Measurements from ENCODE around the gene IPO9. TPM values are rescaled to one million over a fixed set of nuclear protein-coding genes. Genes with fewer than 3 reads are reported as not detected.
A peak's percentile ranks its signal among the peaks of the same experiment; 100 is the strongest.

Gene IPO9
- 10 to 100 TPM; 69.2 to 69.4 TPM for total RNA-seq

DNA sequence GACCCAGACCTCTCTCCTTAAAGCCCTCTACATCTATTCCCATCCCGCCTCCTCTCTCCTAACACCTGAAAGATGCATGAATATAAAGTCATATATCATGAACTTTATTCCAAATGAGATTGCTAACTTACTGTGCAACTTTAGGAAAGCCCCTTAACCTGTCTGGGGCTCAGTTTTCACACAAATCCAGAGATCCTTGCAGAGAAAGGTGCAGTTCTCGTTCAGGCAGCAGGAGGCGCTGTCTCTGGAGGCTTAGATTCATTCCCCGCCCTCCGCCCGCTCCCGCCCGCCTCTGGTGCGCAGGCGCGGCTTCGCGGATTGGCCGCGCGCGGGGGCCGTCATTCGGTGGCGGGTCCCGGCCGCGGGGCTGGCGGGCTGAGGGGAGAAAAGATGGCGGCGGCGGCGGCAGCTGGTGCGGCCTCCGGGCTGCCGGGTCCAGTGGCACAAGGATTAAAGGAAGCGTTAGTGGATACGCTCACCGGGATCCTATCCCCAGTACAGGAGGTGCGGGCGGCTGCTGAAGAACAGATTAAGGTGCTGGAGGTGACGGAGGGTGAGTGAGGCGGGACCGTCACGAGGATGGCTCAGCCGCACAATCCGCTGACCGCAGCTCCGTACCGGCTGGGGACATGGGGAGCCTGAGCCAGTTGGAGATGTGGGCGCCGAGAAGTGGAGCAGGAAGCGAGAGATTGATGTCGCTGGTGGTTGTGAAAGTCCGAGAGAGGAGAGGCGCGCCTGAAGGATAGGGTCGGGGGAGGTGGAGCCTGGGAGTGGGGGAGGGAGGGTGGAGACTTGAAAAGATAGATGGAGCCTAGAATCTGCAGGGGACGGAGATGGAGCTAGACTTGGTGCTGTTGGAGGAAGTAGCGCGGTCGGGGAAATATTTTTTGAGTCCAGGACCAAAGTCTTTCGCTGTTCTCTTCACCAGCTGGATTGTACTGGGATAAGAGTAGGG lies at the start of gene IPO9:
Gene IPO9 (plus strand): TSS at position 338 of the 955 bp plus-strand sequence. CDS start 53 bp downstream, at position 391.
- Mint-ChIP-seq H3K4me3 (peak within 1 kb of the TSS; percentile 97), H3K27me3 (no peaks in the 10 kb centered on the region), H3K9me3 (no peaks in the 10 kb centered on the region), H3K36me3 (peaks cover 26% of the 10 kb centered on the region), H3K4me1 (peaks cover 38% of the 10 kb centered on the region), H3K27ac (peak within 1 kb of the TSS; percentile 99)
- peak; percentile 96 for DNase-seq

DNA sequence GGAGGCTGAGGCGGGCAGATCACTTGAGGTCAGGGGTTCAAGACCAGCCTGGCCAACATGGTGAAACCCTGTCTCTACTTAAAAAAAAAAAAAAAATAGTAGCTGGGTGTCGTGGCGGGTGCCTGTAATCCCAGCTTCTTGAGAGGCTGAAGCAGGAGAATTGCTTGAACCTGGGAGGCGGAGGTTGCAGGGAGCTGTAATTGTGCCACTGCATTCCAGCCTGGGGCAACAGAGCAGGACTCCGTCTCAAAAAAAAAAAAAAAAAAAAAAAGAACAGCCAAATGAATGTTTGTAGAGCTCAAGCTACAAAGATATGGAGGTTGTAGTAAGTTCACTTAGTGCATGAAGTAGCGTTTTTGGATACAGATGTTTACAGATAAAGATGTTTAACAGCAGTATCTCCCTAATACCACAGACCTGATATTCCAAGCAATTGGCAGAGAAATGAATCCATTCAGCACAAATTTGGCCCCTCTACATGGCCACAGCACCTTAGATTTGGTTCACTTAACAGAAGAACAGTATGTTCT lies 49.5 kb upstream of the IPO9 start:
- H3K9me3 Mint-ChIP-seq: no peaks in the 10 kb centered on the region
- H3K4me3 Mint-ChIP-seq: no peak overlapping the region
- H3K36me3 Mint-ChIP-seq: no peaks in the 10 kb centered on the region
- H3K4me1 Mint-ChIP-seq: no peaks in the 10 kb centered on the region
- H3K27ac Mint-ChIP-seq: no peak overlapping the region
- no peaks in the 10 kb centered on the region for H3K27me3 Mint-ChIP-seq
- no peak for DNase-seq

DNA sequence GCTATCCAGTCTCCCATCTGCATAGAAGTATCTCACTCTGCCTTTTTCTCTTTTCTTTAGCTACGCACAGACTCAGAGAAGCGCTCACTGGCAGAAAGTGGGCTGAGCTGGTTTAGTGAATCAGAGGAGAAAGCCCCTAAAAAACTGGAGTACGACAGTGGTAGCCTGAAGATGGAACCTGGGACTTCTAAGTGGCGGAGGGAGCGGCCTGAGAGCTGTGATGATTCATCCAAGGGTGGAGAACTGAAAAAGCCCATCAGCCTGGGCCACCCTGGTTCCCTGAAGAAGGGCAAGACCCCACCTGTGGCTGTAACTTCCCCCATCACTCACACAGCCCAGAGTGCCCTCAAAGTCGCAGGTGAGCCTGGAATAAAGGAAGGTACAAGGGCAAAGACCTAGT lies 48.0 kb upstream of the IPO9 start:
- no peaks in the 10 kb centered on the region for H3K27me3 Mint-ChIP-seq
- no peaks in the 10 kb centered on the region for H3K4me1 Mint-ChIP-seq
- no peak overlapping the region for H3K4me3 Mint-ChIP-seq
- no peak for DNase-seq
- H3K27ac Mint-ChIP-seq: no peak overlapping the region
- H3K9me3 Mint-ChIP-seq: no peaks in the 10 kb centered on the region
- no peaks in the 10 kb centered on the region for H3K36me3 Mint-ChIP-seq

- Mint-ChIP-seq H3K27ac (no peak overlapping the region), H3K4me3 (no peak overlapping the region), H3K4me1 (no peaks in the 10 kb centered on the region), H3K36me3 (no peaks in the 10 kb centered on the region), H3K9me3 (no peaks in the 10 kb centered on the region), H3K27me3 (no peaks in the 10 kb centered on the region)
- no peak for DNase-seq
Measured at GRCh38 chr1:201781437-201781836, 47.5 kb upstream of the IPO9 start.

- Mint-ChIP-seq H3K4me1 (no peaks in the 10 kb centered on the region), H3K27ac (no peak overlapping the region), H3K27me3 (no peaks in the 10 kb centered on the region), H3K9me3 (no peaks in the 10 kb centered on the region), H3K36me3 (no peaks in the 10 kb centered on the region), H3K4me3 (no peak overlapping the region)
- DNase-seq: no peak
Measured at GRCh38 chr1:201782353-201782752, 46.6 kb upstream of the IPO9 start.

- no peak overlapping the region for H3K27ac Mint-ChIP-seq
- no peaks in the 10 kb centered on the region for H3K4me1 Mint-ChIP-seq
- H3K4me3 Mint-ChIP-seq: no peak overlapping the region
- DNase-seq: no peak
- H3K9me3 Mint-ChIP-seq: no peaks in the 10 kb centered on the region
- H3K36me3 Mint-ChIP-seq: no peaks in the 10 kb centered on the region
- no peaks in the 10 kb centered on the region for H3K27me3 Mint-ChIP-seq
Measured at GRCh38 chr1:201783058-201783457, 45.9 kb upstream of the IPO9 start.

DNA sequence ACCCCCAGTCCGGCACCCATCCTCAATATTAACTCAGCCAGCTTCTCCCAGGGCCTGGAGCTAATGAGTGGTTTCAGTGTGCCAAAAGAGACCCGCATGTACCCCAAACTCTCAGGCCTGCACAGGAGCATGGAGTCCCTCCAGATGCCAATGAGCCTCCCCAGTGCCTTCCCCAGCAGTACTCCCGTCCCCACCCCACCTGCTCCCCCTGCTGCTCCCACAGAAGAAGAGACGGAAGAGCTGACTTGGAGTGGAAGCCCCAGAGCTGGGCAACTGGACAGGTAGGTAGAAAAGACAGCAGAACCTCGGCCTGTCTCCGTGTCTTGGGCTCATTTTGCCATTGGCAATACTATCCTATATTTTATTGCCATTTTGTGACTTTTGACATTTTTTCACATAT lies 45.4 kb upstream of the IPO9 start:
- no peaks in the 10 kb centered on the region for H3K36me3 Mint-ChIP-seq
- DNase-seq: no peak
- no peak overlapping the region for H3K27ac Mint-ChIP-seq
- no peaks in the 10 kb centered on the region for H3K27me3 Mint-ChIP-seq
- no peaks in the 10 kb centered on the region for H3K4me1 Mint-ChIP-seq
- no peak overlapping the region for H3K4me3 Mint-ChIP-seq
- no peaks in the 10 kb centered on the region for H3K9me3 Mint-ChIP-seq

DNA sequence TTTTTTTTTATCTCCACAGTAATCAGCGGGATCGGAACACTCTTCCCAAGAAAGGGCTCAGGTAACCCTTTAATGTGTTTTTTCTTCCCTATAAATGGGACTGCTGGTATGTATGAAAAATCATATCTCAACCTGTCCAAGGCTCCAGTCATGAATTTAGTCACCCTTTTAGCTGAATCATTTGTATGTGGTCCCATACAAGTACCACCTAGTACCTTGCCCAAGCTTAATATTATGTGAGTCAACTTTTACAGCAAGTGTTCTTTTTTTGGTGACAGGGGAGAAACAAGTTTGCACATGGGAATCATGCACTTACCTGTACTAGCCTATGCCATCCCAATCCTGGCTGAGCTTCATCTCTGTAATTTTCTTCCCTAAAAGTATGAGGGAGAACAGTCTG lies 43.7 kb upstream of the IPO9 start:
- H3K9me3 Mint-ChIP-seq: no peaks in the 10 kb centered on the region
- H3K27me3 Mint-ChIP-seq: no peaks in the 10 kb centered on the region
- H3K4me1 Mint-ChIP-seq: peaks cover under 1% of the 10 kb centered on the region
- H3K36me3 Mint-ChIP-seq: no peaks in the 10 kb centered on the region
- H3K27ac Mint-ChIP-seq: no peak overlapping the region
- no peak for DNase-seq
- H3K4me3 Mint-ChIP-seq: no peak overlapping the region

DNA sequence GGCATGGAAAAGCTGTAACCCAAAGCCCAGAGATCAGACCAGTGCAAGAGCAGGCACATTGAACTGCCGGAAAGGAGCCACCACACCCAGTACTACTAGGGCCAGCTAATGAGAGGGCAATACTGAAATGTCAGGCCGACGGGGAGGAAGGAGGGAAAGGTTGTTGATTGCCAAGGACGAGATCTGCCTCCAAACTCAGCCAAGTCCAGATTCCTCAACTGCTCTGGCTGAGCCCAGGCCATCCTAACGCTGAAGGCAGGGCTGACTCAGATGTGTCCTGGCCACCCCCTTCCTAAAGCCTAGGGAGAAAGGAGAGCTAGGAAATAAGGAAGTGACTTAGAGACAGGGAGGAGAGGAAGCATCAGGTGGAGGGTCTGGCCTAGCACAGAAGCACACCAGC lies 42.1 kb upstream of the IPO9 start:
- H3K4me3 Mint-ChIP-seq: no peak overlapping the region
- H3K36me3 Mint-ChIP-seq: no peaks in the 10 kb centered on the region
- no peaks in the 10 kb centered on the region for H3K27me3 Mint-ChIP-seq
- no peak for DNase-seq
- H3K27ac Mint-ChIP-seq: no peak overlapping the region
- H3K9me3 Mint-ChIP-seq: no peaks in the 10 kb centered on the region
- H3K4me1 Mint-ChIP-seq: peaks cover 7% of the 10 kb centered on the region

- Mint-ChIP-seq H3K27me3 (no peaks in the 10 kb centered on the region), H3K27ac (no peak overlapping the region), H3K36me3 (no peaks in the 10 kb centered on the region), H3K4me3 (no peak overlapping the region), H3K9me3 (no peaks in the 10 kb centered on the region), H3K4me1 (peaks cover 10% of the 10 kb centered on the region)
- DNase-seq: no peak
Measured at GRCh38 chr1:201788296-201788695, 40.7 kb upstream of the IPO9 start.

DNA sequence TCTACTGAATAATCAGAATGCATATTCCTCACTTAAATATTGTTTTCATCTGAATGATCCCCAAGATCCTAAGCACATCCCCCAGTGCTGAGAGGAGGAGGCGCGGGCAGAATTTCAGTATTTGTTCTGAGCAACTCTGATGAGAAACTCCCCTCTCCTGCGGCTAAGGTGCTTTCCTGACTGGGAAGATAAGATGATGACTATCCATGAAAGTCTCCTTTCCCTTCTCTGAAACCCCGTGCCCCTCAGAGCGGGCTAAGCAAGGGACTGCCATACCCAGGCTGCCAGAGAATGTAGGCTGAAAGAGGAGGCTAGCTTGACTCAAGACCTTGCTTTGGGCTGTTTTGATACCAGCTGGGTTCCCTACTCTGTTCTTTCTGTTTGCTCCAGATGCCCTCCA lies 39.7 kb upstream of the IPO9 start:
- no peak for DNase-seq
- Mint-ChIP-seq H3K27me3 (no peaks in the 10 kb centered on the region), H3K9me3 (no peaks in the 10 kb centered on the region), H3K36me3 (no peaks in the 10 kb centered on the region), H3K4me1 (peaks cover 10% of the 10 kb centered on the region), H3K27ac (no peak overlapping the region), H3K4me3 (no peak overlapping the region)

GRCh38 chr1:201790261-201790660 lies 38.7 kb upstream of the IPO9 start:
- Mint-ChIP-seq H3K36me3 (no peaks in the 10 kb centered on the region), H3K4me3 (no peak overlapping the region), H3K4me1 (peaks cover 10% of the 10 kb centered on the region), H3K9me3 (no peaks in the 10 kb centered on the region), H3K27me3 (no peaks in the 10 kb centered on the region), H3K27ac (no peak overlapping the region)
- no peak for DNase-seq

GRCh38 chr1:201791051-201791778 lies 37.7 kb upstream of the IPO9 start:
- no peak overlapping the region for H3K27ac Mint-ChIP-seq
- peaks cover 10% of the 10 kb centered on the region for H3K4me1 Mint-ChIP-seq
- H3K27me3 Mint-ChIP-seq: no peaks in the 10 kb centered on the region
- H3K4me3 Mint-ChIP-seq: no peak overlapping the region
- DNase-seq: no peak
- no peaks in the 10 kb centered on the region for H3K36me3 Mint-ChIP-seq
- H3K9me3 Mint-ChIP-seq: no peaks in the 10 kb centered on the region

GRCh38 chr1:201791779-201792173 lies 37.2 kb upstream of the IPO9 start:
- Mint-ChIP-seq H3K36me3 (no peaks in the 10 kb centered on the region), H3K27ac (no peak overlapping the region)

GRCh38 chr1:201792534-201793305 lies 36.2 kb upstream of the IPO9 start:
- no peak overlapping the region for H3K27ac Mint-ChIP-seq
- no peaks in the 10 kb centered on the region for H3K27me3 Mint-ChIP-seq
- H3K9me3 Mint-ChIP-seq: no peaks in the 10 kb centered on the region
- peak; percentile 40 for DNase-seq
- no peak overlapping the region for H3K4me3 Mint-ChIP-seq
- peaks cover 10% of the 10 kb centered on the region for H3K4me1 Mint-ChIP-seq
- H3K36me3 Mint-ChIP-seq: no peaks in the 10 kb centered on the region

More at GRCh38 chr1:201791779-201792173, 37.2 kb upstream of the IPO9 start:
- Mint-ChIP-seq H3K4me3 (no peak overlapping the region), H3K9me3 (no peaks in the 10 kb centered on the region), H3K27me3 (no peaks in the 10 kb centered on the region), H3K4me1 (peaks cover 10% of the 10 kb centered on the region)
- no peak for DNase-seq

Measured in activated naive CD8-positive, alpha-beta T cell treated with anti-CD3 and anti-CD28 coated beads for 36 hours (primary cell).